BE2C (cell line): ENCODE results near the gene FAM83D.

Source experiments
- DNase-seq: peaks from one replicate; pipeline ENCODE4 v3.0.0-alpha.2; 2020
- H3K27me3 ChIP-seq: fragments of 250-450 bp; sonication (Bioruptor Pico); 2 replicates; pipeline ENCODE4 v1.5.1; 2020; ENCODE audit warnings: mild to moderate bottlenecking
- H3K36me3 ChIP-seq: fragments of 250-450 bp; sonication (Bioruptor Pico); 2 replicates; pipeline ENCODE4 v1.5.1; 2020; ENCODE audit warnings: mild to moderate bottlenecking
- H3K4me1 ChIP-seq: fragments of 250-450 bp; sonication (Bioruptor Pico); 2 replicates; pipeline ENCODE4 v1.5.1; 2020
- H3K4me3 ChIP-seq: 2 replicates; pipeline ENCODE4 v1.5.1; 2011; ENCODE audit warnings: low read depth, low read length
- H3K9me3 ChIP-seq: fragments of 250-450 bp; sonication (Bioruptor Pico); 2 replicates; pipeline ENCODE4 v1.5.1; 2020
- CTCF ChIP-seq: IDR thresholded peaks from 2 replicates; pipeline ENCODE4 v1.5.1; 2012; ENCODE audit warnings: mild to moderate bottlenecking, low read depth, low read length

The FAM83D gene

GRCh38 chr20:38894091-38894847 lies 31.9 kb upstream of the FAM83D start:
- Histone ChIP-seq H3K36me3 (peaks cover 42% of the 10 kb centered on the region), H3K27me3 (no peaks in the 10 kb centered on the region), H3K9me3 (no peaks in the 10 kb centered on the region), H3K4me3 (peak overlapping the region; percentile 36), H3K4me1 (peaks cover 34% of the 10 kb centered on the region)
- peak; percentile 5; the same call in 1 of the 2 replicates for TF ChIP-seq CTCF
- DNase-seq: no peak

- DNase-seq: no peak
- no peak overlapping the region for H3K4me3 ChIP-seq
- no peaks in the 10 kb centered on the region for H3K9me3 ChIP-seq
- no peaks in the 10 kb centered on the region for H3K27me3 ChIP-seq
- peaks cover 24% of the 10 kb centered on the region for H3K4me1 ChIP-seq
- peaks cover 47% of the 10 kb centered on the region for H3K36me3 ChIP-seq
- TF ChIP-seq CTCF: no peak
Observed at GRCh38 chr20:38895098-38895949, 30.9 kb upstream of the FAM83D start.

- no peak for DNase-seq
Observed at GRCh38 chr20:38896009-38896594, 30.1 kb upstream of the FAM83D start.

GRCh38 chr20:38897267-38897666 lies 28.9 kb upstream of the FAM83D start:
- Histone ChIP-seq H3K9me3 (no peaks in the 10 kb centered on the region), H3K4me3 (no peak overlapping the region), H3K27me3 (no peaks in the 10 kb centered on the region), H3K36me3 (peaks cover 62% of the 10 kb centered on the region), H3K4me1 (peaks cover 22% of the 10 kb centered on the region)
- TF ChIP-seq CTCF: no peak
- no peak for DNase-seq

More at GRCh38 chr20:38896009-38896594, 30.1 kb upstream of the FAM83D start:
- TF ChIP-seq CTCF: no peak
- Histone ChIP-seq H3K9me3 (no peaks in the 10 kb centered on the region), H3K4me1 (peaks cover 22% of the 10 kb centered on the region), H3K27me3 (no peaks in the 10 kb centered on the region), H3K4me3 (no peak overlapping the region), H3K36me3 (peaks cover 50% of the 10 kb centered on the region)

- no peak for DNase-seq
- Histone ChIP-seq H3K4me1 (no peaks in the 10 kb centered on the region), H3K27me3 (no peaks in the 10 kb centered on the region), H3K9me3 (no peaks in the 10 kb centered on the region), H3K4me3 (no peak overlapping the region), H3K36me3 (peaks cover 90% of the 10 kb centered on the region)
- TF ChIP-seq CTCF: no peak
Observed at GRCh38 chr20:38900606-38901005, 25.6 kb upstream of the FAM83D start.

GRCh38 chr20:38902601-38903000 lies 23.6 kb upstream of the FAM83D start:
- H3K4me3 ChIP-seq: no peak overlapping the region
- peaks cover 93% of the 10 kb centered on the region for H3K36me3 ChIP-seq
- no peaks in the 10 kb centered on the region for H3K4me1 ChIP-seq
- no peak for TF ChIP-seq CTCF
- H3K27me3 ChIP-seq: no peaks in the 10 kb centered on the region
- no peak for DNase-seq
- no peaks in the 10 kb centered on the region for H3K9me3 ChIP-seq
